HepG2 (cell line): ENCODE results near the gene NSMF. TPM values are rescaled to one million over a fixed set of nuclear protein-coding genes. Genes with fewer than 3 reads are reported as not detected.

Experiments used
- CAMTA2 ChIP-seq: sonication (generic); formaldehyde crosslinking; IDR thresholded peaks from 2 replicates; pipeline ENCODE4 v1.4.0; 2020; ENCODE audit warnings: mild to moderate bottlenecking, missing genetic modification reagents, borderline replicate concordance
- CHD2 ChIP-seq: IDR thresholded peaks from 2 replicates; pipeline ENCODE4 v1.6.1; 2011; ENCODE audit warnings: low read depth, low read length, improper control_type of control experiment
- FIP1L1 ChIP-seq: fragments of 200-400 bp; formaldehyde crosslinking; IDR thresholded peaks from 2 replicates; pipeline ENCODE4 v1.6.1; 2018; ENCODE audit warnings: low read depth, mild to moderate bottlenecking, low read length, moderate library complexity, borderline replicate concordance; ENCODE audit not compliant: insufficient read depth
- GTF2F1 ChIP-seq: fragments of 150-350 bp; IDR thresholded peaks from 2 replicates; pipeline ENCODE4 v1.6.1; 2014; ENCODE audit warnings: low read length
- IKZF4 ChIP-seq: sonication (generic); formaldehyde crosslinking; IDR thresholded peaks from 2 replicates; pipeline ENCODE4 v1.5.1; 2020; ENCODE audit warnings: borderline replicate concordance, mild to moderate bottlenecking, low read depth, missing genetic modification reagents; ENCODE audit errors: not compliant biosample characterization
- KDM5A ChIP-seq: fragments of 200-600 bp; sonication (generic); IDR thresholded peaks from 2 replicates; pipeline ENCODE4 v1.7.0; 2018; ENCODE audit warnings: antibody characterized with exemption, mild to moderate bottlenecking, low read length, borderline replicate concordance
- MAF1 ChIP-seq: sonication (generic); formaldehyde crosslinking; IDR thresholded peaks from 2 replicates; pipeline ENCODE4 v1.5.0; 2020; ENCODE audit warnings: missing genetic modification reagents, borderline replicate concordance
- NR1H2 ChIP-seq: sonication (generic); formaldehyde crosslinking; IDR thresholded peaks from 2 replicates; pipeline ENCODE4 v1.8.1; 2022; ENCODE audit warnings: low read depth, missing genetic modification reagents, borderline replicate concordance
- REXO4 ChIP-seq: sonication (generic); formaldehyde crosslinking; IDR thresholded peaks from 2 replicates; pipeline ENCODE4 v1.8.0; 2022; ENCODE audit warnings: missing genetic modification reagents, mild to moderate bottlenecking, borderline replicate concordance
- RNF2 ChIP-seq: fragments of 450-650 bp; conservative IDR thresholded peaks from 2 replicates; pipeline ENCODE4 v1.6.1; 2016; ENCODE audit warnings: low read depth
- SRF ChIP-seq: IDR thresholded peaks from 2 replicates; pipeline ENCODE4 v1.6.1; 2011; ENCODE audit warnings: mild to moderate bottlenecking, low read depth, low read length, moderate library complexity
- TAF15 ChIP-seq: fragments of 200-400 bp; formaldehyde crosslinking; IDR thresholded peaks from one replicate; pipeline ENCODE4 v1.6.1; 2018; ENCODE audit warnings: mild to moderate bottlenecking, low read depth, low read length; ENCODE audit not compliant: poor library complexity, severe bottlenecking
- TBL1XR1 ChIP-seq: fragments of 150-350 bp; IDR thresholded peaks from 2 replicates; pipeline ENCODE4 v1.6.1; 2014; ENCODE audit warnings: borderline replicate concordance, low read length; ENCODE audit not compliant: partially characterized antibody
- TFDP1 ChIP-seq: IDR thresholded peaks from 2 replicates; pipeline ENCODE4 v1.6.1; 2016; ENCODE audit warnings: missing compliant biosample characterization, missing genetic modification reagents, borderline replicate concordance
- YY1 ChIP-seq: IDR thresholded peaks from 2 replicates; pipeline ENCODE4 v1.6.1; 2011; ENCODE audit warnings: low read length, low read depth, moderate library complexity, mild to moderate bottlenecking; ENCODE audit not compliant: insufficient read depth, insufficient replicate concordance
- ZBTB8A ChIP-seq: sonication (generic); formaldehyde crosslinking; IDR thresholded peaks from 2 replicates; pipeline ENCODE4 v1.4.0; 2020; ENCODE audit warnings: mild to moderate bottlenecking, low read depth, missing genetic modification reagents, borderline replicate concordance
- ZFYVE20 ChIP-seq: sonication (generic); formaldehyde crosslinking; IDR thresholded peaks from 2 replicates; pipeline ENCODE4 v1.8.0; 2023; ENCODE audit warnings: low read depth, mild to moderate bottlenecking, moderate library complexity, missing genetic modification reagents, borderline replicate concordance
- ZNF296 ChIP-seq: sonication (generic); formaldehyde crosslinking; conservative IDR thresholded peaks from 2 replicates; pipeline ENCODE4 v1.5.0; 2020; ENCODE audit warnings: mild to moderate bottlenecking, missing genetic modification reagents
- ZNF598 ChIP-seq: sonication (generic); formaldehyde crosslinking; IDR thresholded peaks from 2 replicates; pipeline ENCODE4 v1.5.1; 2020; ENCODE audit warnings: mild to moderate bottlenecking, missing genetic modification reagents, borderline replicate concordance
- ZNF646 ChIP-seq: sonication (generic); formaldehyde crosslinking; IDR thresholded peaks from 2 replicates; pipeline ENCODE4 v1.9.0; 2021; ENCODE audit warnings: mild to moderate bottlenecking, missing genetic modification reagents
- ZNF747 ChIP-seq: sonication (generic); formaldehyde crosslinking; IDR thresholded peaks from 2 replicates; pipeline ENCODE4 v1.8.1; 2023; ENCODE audit warnings: missing genetic modification reagents, mild to moderate bottlenecking, borderline replicate concordance
- polyA plus RNA-seq, 8 experiments: library from polyadenylated mRNA; depleted of rRNA in 3 of 8; stranded (reverse) in 7 of 8; unstranded in 1 of 8; fragments of >200 nt; fragmentation: Illumina TruSeq in 4 of 8; extraction: Trizol in 4 of 8; gene quantifications; 2 replicates each; pipeline versions ENCODE4 v1.2.1 to v1.2.3, GENCODE V29; 2011 to 2016; ENCODE audit warnings: low read depth in 4 of 8, missing spikeins in 1 of 8, mixed read lengths in 1 of 8; ENCODE audit not compliant: insufficient read depth in 1 of 8
- total RNA-seq, 5 experiments: library from RNA; depleted of rRNA; stranded (reverse); fragments of >200 nt; fragmentation: Illumina TruSeq; extraction: Trizol; gene quantifications; 2 replicates each; pipeline ENCODE4 v1.2.3, GENCODE V29; 2016; ENCODE audit warnings: low read depth in 1 of 5

NSMF gene
- total and polyA plus RNA-seq, 2 of the 13 experiments (the other 11 are each of a cell fraction or from before 2014, with no cell fraction given), result 44.3 to 183 TPM

GRCh38 chr9:137454597-137455358 is 4.4 kb downstream of the NSMF start (continued):
- peak; percentile 60 for TF ChIP-seq ZNF646
- no peak for TF ChIP-seq FIP1L1
- peak; percentile 65; the same call in 1 of the 2 replicates for TF ChIP-seq SRF
- no peak for TF ChIP-seq ZNF747 (CRISPR knock-in tag)
- peak; percentile 72; the same call in 1 of the 2 replicates for TF ChIP-seq CAMTA2 (CRISPR knock-in tag)
- no peak for TF ChIP-seq NR1H2 (CRISPR knock-in tag)
- peak; percentile 77; the same call in 1 of the 2 replicates for TF ChIP-seq RNF2
- no peak for TF ChIP-seq TAF15
- TF ChIP-seq REXO4 (CRISPR knock-in tag), result peak; percentile 89; the same call in 1 of the 2 replicates
- peak; percentile 48 for TF ChIP-seq TBL1XR1
- TF ChIP-seq ZFYVE20 (CRISPR knock-in tag), result no peak
- TF ChIP-seq ZNF598, result peak; percentile 66
- TF ChIP-seq GTF2F1, result no peak
- TF ChIP-seq YY1, result no peak
- TF ChIP-seq ZNF296 (CRISPR knock-in tag), result no peak
- TF ChIP-seq IKZF4 (CRISPR knock-in tag), result no peak
- TF ChIP-seq CHD2, result peak; percentile 47; the same call in 1 of the 2 replicates
- no peak for TF ChIP-seq KDM5A
- TF ChIP-seq ZBTB8A (CRISPR knock-in tag), result no peak
- TF ChIP-seq MAF1 (CRISPR knock-in tag), result no peak
- TF ChIP-seq TFDP1 (CRISPR knock-in tag), result peak; percentile 87; the same call in 1 of the 2 replicates
